Skeletal muscle cell (primary cell): Measurements from ENCODE around the gene MAPK11.

Experiments used
- DNase-seq: peaks from one replicate; pipeline ENCODE4 v3.0.0-alpha.2; 2010; ENCODE audit warnings: low read depth
- H3K4me3 ChIP-seq: 2 replicates; pipeline ENCODE4 v1.5.1; 2011; ENCODE audit warnings: low read depth, mild to moderate bottlenecking, control low read depth, low read length, moderate library complexity

MAPK11 gene

GRCh38 chr22:50218153-50218995 lies 51.8 kb downstream of the MAPK11 start:
- no peak for DNase-seq
- no peak overlapping the region for H3K4me3 ChIP-seq

- no peak for DNase-seq
- no peak overlapping the region for H3K4me3 ChIP-seq
These were observed 52.5 kb downstream of the MAPK11 start for GRCh38 chr22:50217543-50218152.

GRCh38 chr22:50216684-50217520 lies 53.3 kb downstream of the MAPK11 start:
- no peak overlapping the region for H3K4me3 ChIP-seq
- no peak for DNase-seq

- no peak overlapping the region for H3K4me3 ChIP-seq
- no peak for DNase-seq
These were observed 54.0 kb downstream of the MAPK11 start for GRCh38 chr22:50216055-50216683.

GRCh38 chr22:50215297-50216054 lies 54.7 kb downstream of the MAPK11 start:
- no peak overlapping the region for H3K4me3 ChIP-seq
- no peak for DNase-seq
